K562 (cell line): Measurements from ENCODE around the gene MYL5. TPM values are rescaled to one million over a fixed set of nuclear protein-coding genes. Genes with fewer than 3 reads are reported as not detected.

Source experiments
- ATAC-seq: fragments of 200-7000 bp; cut with Tn5 transposase; 3 replicates; pipeline ENCODE4 v1.9.1; 2020; ENCODE audit warnings: moderate library complexity
- BruUV-seq: library from RNA; stranded (reverse); fragments of 400-500 nt; replicated peaks from 2 replicates; lab custom pipeline; 2021; lab: Mats Ljungman, UMichigan
- CTCF ChIA-PET: fragments of 300-600 bp; formaldehyde crosslinking; extraction: SDS; loops from one replicate; lab custom pipeline; 2021; ENCODE audit warnings: low intra/inter-chr PET ratio; lab: Yijun Ruan, JAX
- POLR2A ChIA-PET: fragments of 300-600, 350-650 bp; sonication (Branson Sonifier 250); formaldehyde crosslinking; extraction: SDS; loops from one replicate; lab custom pipeline; 2021; ENCODE audit warnings: antibody characterized with exemption, inconsistent platforms; lab: Yijun Ruan, JAX
- DNase-seq, 4 experiments: peaks; one replicate each; pipeline versions ENCODE4 v3.0.0 to v3.0.0-alpha.2; 2011 to 2018; ENCODE audit warnings: low spot score in 3 of 4, mixed read lengths in 3 of 4; ENCODE audit errors: extremely low read depth in 1 of 4
- FAIRE-seq: peaks from 2 replicates; lab custom pipeline; 2011; peaks lifted over from hg19 to GRCh38; lab: Jason Lieb, UNC
- H2AFZ ChIP-seq: 2 replicates; pipeline ENCODE4 v1.6.0; 2011; ENCODE audit warnings: low read depth, low read length, control low read depth, inconsistent platforms
- H3K27ac ChIP-seq: fragments of 200-600 bp; 3 replicates; pipeline ENCODE4 v1.8.0; 2011; ENCODE audit warnings: low read depth, mild to moderate bottlenecking, control low read depth, inconsistent platforms, low read length, moderate library complexity, mixed read lengths; ENCODE audit errors: extremely low read depth
- H3K27me3 ChIP-seq, 2 experiments: fragments of 300-600 bp in 1 of 2; 2 replicates in 1 of 2; 3 replicates in 1 of 2; pipeline versions ENCODE4 v1.6.0 to v1.8.0; 2011; ENCODE audit warnings: inconsistent platforms in 2 of 2, low read length in 2 of 2, mild to moderate bottlenecking in 1 of 2, mixed read lengths in 1 of 2, moderate library complexity in 1 of 2; ENCODE audit not compliant: control insufficient read depth in 2 of 2, insufficient read depth in 2 of 2
- H3K36me3 ChIP-seq: fragments of 300-600 bp; 3 replicates; pipeline ENCODE4 v1.8.0; 2011; ENCODE audit warnings: mild to moderate bottlenecking, low read length, inconsistent platforms; ENCODE audit not compliant: control insufficient read depth, insufficient read depth
- H3K4me1 ChIP-seq, 2 experiments: fragments of 200-600 bp in 1 of 2; replicated peaks in 1 of 2; 2 replicates in 1 of 2; 3 replicates in 1 of 2; pipeline versions ENCODE4 v1.5.1 to v1.8.0; 2011; ENCODE audit warnings: inconsistent platforms in 2 of 2, low read length in 2 of 2, mild to moderate bottlenecking in 1 of 2, mixed read lengths in 1 of 2, moderate library complexity in 1 of 2; ENCODE audit not compliant: control insufficient read depth in 2 of 2, insufficient read depth in 2 of 2
- H3K4me2 ChIP-seq: 2 replicates; pipeline ENCODE4 v1.6.1; 2011; ENCODE audit warnings: low read length, control low read depth, inconsistent platforms, mixed read lengths; ENCODE audit not compliant: insufficient read depth
- H3K4me3 ChIP-seq: fragments of 200-600 bp; sonication (generic), shearing (Covaris generic); 2 replicates; pipeline ENCODE4 v1.5.1; 2016; ENCODE audit warnings: control low read depth, inconsistent platforms
- H3K79me2 ChIP-seq: fragments of 200-600 bp; 3 replicates; pipeline ENCODE4 v1.8.0; 2011; ENCODE audit warnings: low read length, inconsistent platforms; ENCODE audit not compliant: control insufficient read depth, insufficient read depth
- H3K9ac ChIP-seq, 2 experiments: 2 replicates each; pipeline versions ENCODE4 v1.6.0 to v1.6.1; 2011; ENCODE audit warnings: low read depth in 2 of 2, low read length in 2 of 2, control low read depth in 1 of 2, inconsistent platforms in 1 of 2, mild to moderate bottlenecking in 1 of 2, mixed read lengths in 1 of 2; ENCODE audit not compliant: insufficient read depth in 1 of 2
- H3K9me1 ChIP-seq: one replicate; pipeline ENCODE4 v1.6.0; 2011; ENCODE audit warnings: inconsistent platforms, mild to moderate bottlenecking, low read length, moderate library complexity; ENCODE audit not compliant: control insufficient read depth, insufficient read depth
- H3K9me3 ChIP-seq: replicated peaks from 2 replicates; pipeline ENCODE4 v1.5.1; 2011; ENCODE audit warnings: low read depth, low read length, inconsistent platforms; ENCODE audit not compliant: control insufficient read depth, insufficient read depth
- H4K20me1 ChIP-seq: replicated peaks from 2 replicates; pipeline ENCODE4 v1.6.1; 2011; ENCODE audit warnings: low read length, inconsistent platforms, mixed read lengths; ENCODE audit not compliant: control insufficient read depth, insufficient read depth
- CBX5 ChIP-seq: IDR thresholded peaks from 2 replicates; pipeline ENCODE4 v1.6.1; 2014; ENCODE audit warnings: low read depth, borderline replicate concordance
- CTCF ChIP-seq, 3 experiments: IDR thresholded peaks in 2 of 3; conservative IDR thresholded peaks in 1 of 3; 2 replicates each; pipeline ENCODE4 v1.5.1; 2011 to 2012; ENCODE audit warnings: low read length in 3 of 3, mild to moderate bottlenecking in 3 of 3, control low read depth in 2 of 3, improper control_type of control experiment in 1 of 3, inconsistent platforms in 1 of 3, low read depth in 1 of 3, mixed read lengths in 1 of 3, moderate library complexity in 1 of 3; ENCODE audit not compliant: insufficient read depth in 2 of 3
- E2F4 ChIP-seq: sonication (generic); formaldehyde crosslinking; IDR thresholded peaks from 2 replicates; pipeline ENCODE4 v1.8.0; 2022; ENCODE audit warnings: mild to moderate bottlenecking, low read depth, missing genetic modification reagents
- ELK3 ChIP-seq: fragments of 450-650 bp; formaldehyde crosslinking; IDR thresholded peaks from 2 replicates; pipeline ENCODE4 v1.4.0; 2020; ENCODE audit warnings: mild to moderate bottlenecking
- NFIC ChIP-seq: fragments of 450-650 bp; IDR thresholded peaks from 2 replicates; pipeline ENCODE4 v1.6.1; 2017; ENCODE audit warnings: mild to moderate bottlenecking, inconsistent platforms
- RB1 ChIP-seq: fragments of 450-650 bp; IDR thresholded peaks from 2 replicates; pipeline ENCODE4 v1.6.1; 2017; ENCODE audit warnings: low read depth, mild to moderate bottlenecking
- RUNX1 ChIP-seq: sonication (generic); IDR thresholded peaks from 2 replicates; pipeline ENCODE4 v1.6.1; 2016; ENCODE audit warnings: antibody characterized with exemption, low read depth
- STAT5A ChIP-seq: IDR thresholded peaks from 2 replicates; pipeline ENCODE4 v1.6.1; 2012; ENCODE audit warnings: low read length, inconsistent platforms, borderline replicate concordance
- ZNF24 ChIP-seq: fragments of 450-650 bp; IDR thresholded peaks from 2 replicates; pipeline ENCODE4 v1.6.1; 2016
- ZNF431 ChIP-seq: sonication (generic); formaldehyde crosslinking; IDR thresholded peaks from 2 replicates; pipeline ENCODE4 v1.8.0; 2022; ENCODE audit warnings: mild to moderate bottlenecking, missing genetic modification reagents
- ZNF695 ChIP-seq: fragments of 450-650 bp; formaldehyde crosslinking; IDR thresholded peaks from 2 replicates; pipeline ENCODE4 v1.4.0; 2020; ENCODE audit warnings: mild to moderate bottlenecking, moderate library complexity
- ZNF707 ChIP-seq: fragments of 250-450 bp; sonication (Bioruptor Pico); conservative IDR thresholded peaks from 2 replicates; pipeline ENCODE4 v1.8.0; 2022; ENCODE audit warnings: inconsistent platforms, mild to moderate bottlenecking, moderate library complexity
- ZNF778 ChIP-seq: fragments of 450-650 bp; formaldehyde crosslinking; IDR thresholded peaks from 2 replicates; pipeline ENCODE4 v1.4.0; 2020; ENCODE audit warnings: mild to moderate bottlenecking, moderate library complexity
- WGBS: fragments of 100-300 bp; shearing (Covaris generic); methylation state at CpG from one replicate; pipeline ENCODE4 v1.1.6; 2016; ENCODE audit warnings: low coverage, mixed read lengths; ENCODE audit not compliant: insufficient coverage; ENCODE audit errors: missing lambda C conversion rate; 5-methylcytosine and 5-hydroxymethylcytosine counted together
- in situ Hi-C: fragments of 300-500 bp; cut with MboI; formaldehyde crosslinking; loops from 4 replicates; pipeline ENCODE4 v1.15.0; 2018; ENCODE audit warnings: inconsistent platforms, mixed read lengths
- intact Hi-C: fragments of 100-400 bp; cut with micrococcal nuclease; formaldehyde crosslinking; loops from 2 replicates; pipeline ENCODE4 v1.14.2; 2022
- polyA plus RNA-seq, 8 experiments: library from polyadenylated mRNA; depleted of rRNA in 4 of 8; stranded (reverse) in 5 of 8; unstranded in 3 of 8; fragments of >200 nt; fragmentation: Nextera tagmentation in 2 of 8; fragmentation: Illumina TruSeq in 1 of 8; extraction: Ambion mirVana in 2 of 8; extraction: Trizol in 1 of 8; gene quantifications; 2 replicates each; pipeline versions ENCODE4 v1.2.1 to v1.2.3, GENCODE V29; 2011 to 2014; ENCODE audit warnings: inconsistent platforms in 1 of 8, missing spikeins in 1 of 8
- total RNA-seq, 7 experiments: library from RNA; depleted of rRNA in 6 of 7; stranded (reverse); fragments of >200 nt in 6 of 7; fragmentation: Illumina TruSeq in 2 of 7; extraction: Trizol in 2 of 7; gene quantifications; 2 replicates each; pipeline versions ENCODE4 v1.2.1 to v1.2.3, GENCODE V29; 2011 to 2021; ENCODE audit warnings: low replicate concordance in 1 of 7
- TF ChIP-seq, protein P1 (sequence below): sonication (generic); formaldehyde crosslinking; IDR thresholded peaks from 2 replicates; pipeline ENCODE4 v1.8.1; 2022; ENCODE audit warnings: missing genetic modification reagents
- TF ChIP-seq, protein P2 (sequence below): fragments of 450-650 bp; IDR thresholded peaks from 2 replicates; pipeline ENCODE4 v1.6.1; 2016; ENCODE audit warnings: mild to moderate bottlenecking

Gene MYL5
- total and polyA plus RNA-seq, 9 of the 15 experiments (the other 6 are each of a cell fraction or from before 2014, with no cell fraction given), result 1.4 to 10.0 (median 4.1) TPM

- TF ChIP-seq ZNF695 (CRISPR knock-in tag), result no peak
These were observed 34.2 kb downstream of the MYL5 start (continued) for GRCh38 chr4:708631-708933.

- intact Hi-C loops, result no loop called here
- TF ChIP-seq CTCF (IDR thresholded peaks at IDR 0.05 in 2 of 3, conservative IDR thresholded peaks at IDR 0.05 in 1 of 3; ENCODE audit: insufficient read depth in 2 of 3, low read depth in 1 of 3, low read length in 3 of 3) (no peak), RB1 (no peak), STAT5A (peak; percentile 14; the same call in 1 of the 2 replicates), ZNF707 (CRISPR knock-in tag) (no peak), E2F4 (no peak), ZNF431 (no peak), CBX5 (no peak), RUNX1 (no peak), ELK3 (CRISPR knock-in tag) (no peak), ZNF24 (peak; percentile 98), NFIC (no peak), ZNF778 (no peak)
- TF ChIP-seq, protein P1, sequence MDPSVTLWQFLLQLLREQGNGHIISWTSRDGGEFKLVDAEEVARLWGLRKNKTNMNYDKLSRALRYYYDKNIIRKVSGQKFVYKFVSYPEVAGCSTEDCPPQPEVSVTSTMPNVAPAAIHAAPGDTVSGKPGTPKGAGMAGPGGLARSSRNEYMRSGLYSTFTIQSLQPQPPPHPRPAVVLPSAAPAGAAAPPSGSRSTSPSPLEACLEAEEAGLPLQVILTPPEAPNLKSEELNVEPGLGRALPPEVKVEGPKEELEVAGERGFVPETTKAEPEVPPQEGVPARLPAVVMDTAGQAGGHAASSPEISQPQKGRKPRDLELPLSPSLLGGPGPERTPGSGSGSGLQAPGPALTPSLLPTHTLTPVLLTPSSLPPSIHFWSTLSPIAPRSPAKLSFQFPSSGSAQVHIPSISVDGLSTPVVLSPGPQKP, result no peak
- TF ChIP-seq, protein P2, sequence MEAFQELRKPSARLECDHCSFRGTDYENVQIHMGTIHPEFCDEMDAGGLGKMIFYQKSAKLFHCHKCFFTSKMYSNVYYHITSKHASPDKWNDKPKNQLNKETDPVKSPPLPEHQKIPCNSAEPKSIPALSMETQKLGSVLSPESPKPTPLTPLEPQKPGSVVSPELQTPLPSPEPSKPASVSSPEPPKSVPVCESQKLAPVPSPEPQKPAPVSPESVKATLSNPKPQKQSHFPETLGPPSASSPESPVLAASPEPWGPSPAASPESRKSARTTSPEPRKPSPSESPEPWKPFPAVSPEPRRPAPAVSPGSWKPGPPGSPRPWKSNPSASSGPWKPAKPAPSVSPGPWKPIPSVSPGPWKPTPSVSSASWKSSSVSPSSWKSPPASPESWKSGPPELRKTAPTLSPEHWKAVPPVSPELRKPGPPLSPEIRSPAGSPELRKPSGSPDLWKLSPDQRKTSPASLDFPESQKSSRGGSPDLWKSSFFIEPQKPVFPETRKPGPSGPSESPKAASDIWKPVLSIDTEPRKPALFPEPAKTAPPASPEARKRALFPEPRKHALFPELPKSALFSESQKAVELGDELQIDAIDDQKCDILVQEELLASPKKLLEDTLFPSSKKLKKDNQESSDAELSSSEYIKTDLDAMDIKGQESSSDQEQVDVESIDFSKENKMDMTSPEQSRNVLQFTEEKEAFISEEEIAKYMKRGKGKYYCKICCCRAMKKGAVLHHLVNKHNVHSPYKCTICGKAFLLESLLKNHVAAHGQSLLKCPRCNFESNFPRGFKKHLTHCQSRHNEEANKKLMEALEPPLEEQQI, result no peak
These were observed 35.0 kb downstream of the MYL5 start for GRCh38 chr4:709348-709747.

More at GRCh38 chr4:709348-709747, 35.0 kb downstream of the MYL5 start:
- H3K27ac ChIP-seq, result no peak overlapping the region
- H3K4me2 ChIP-seq, result no peak overlapping the region
- ATAC-seq (no peak), FAIRE-seq (peak; percentile 65), DNase-seq (no peak)
- H3K9me3 ChIP-seq, result no peaks in the 10 kb centered on the region
- H3K27me3 ChIP-seq, result no peaks in the 10 kb centered on the region
- no peaks in the 10 kb centered on the region for H4K20me1 ChIP-seq
- no peak overlapping the region for H2AFZ ChIP-seq
- TSS peak; percentile 46 for BruUV-seq
- peaks cover 5 to 56% of the 10 kb centered on the region in 2 experiments; a peak in 4 of 5 replicates for H3K4me1 ChIP-seq
- ChIA-PET POLR2A (interaction anchor here (1.1 kb wide), 1 partner anchor 15 kb away, joined by 4 read pairs; no protein-coding TSS in a partner anchor), CTCF (no interaction called here)
- H3K36me3 ChIP-seq, result peaks cover 29% of the 10 kb centered on the region; the same call in 2 of the 3 replicates
- H3K9ac ChIP-seq, result no peak overlapping the region
- peaks cover 4% of the 10 kb centered on the region for H3K9me1 ChIP-seq
- 94% methylated on average over 6 of the region's 6 CpGs for WGBS
- H3K79me2 ChIP-seq, result peaks cover 77% of the 10 kb centered on the region
- in situ Hi-C loops, result no loop called here
- no peak overlapping the region for H3K4me3 ChIP-seq
